IMR-90 (cell line): ENCODE data around the gene TSPAN32. TPM values are rescaled to one million over a fixed set of nuclear protein-coding genes. Genes with fewer than 3 reads are reported as not detected.

Experiments used
- ATAC-seq: fragments of 200-7000 bp; cut with Tn5 transposase; 2 replicates; pipeline ENCODE4 v1.9.1; 2020; ENCODE audit warnings: low read depth, mild to moderate bottlenecking, moderate library complexity
- BruUV-seq: library from RNA; stranded (reverse); fragments of 400-500 nt; replicated peaks from 2 replicates; lab custom pipeline; 2021; lab: Mats Ljungman, UMichigan
- CTCF ChIA-PET: fragments of 300-600 bp; formaldehyde crosslinking; extraction: SDS; loops from one replicate; lab custom pipeline; 2021; ENCODE audit warnings: antibody characterized with exemption; lab: Yijun Ruan, JAX
- POLR2A ChIA-PET: fragments of 300-600 bp; sonication (Branson Sonifier 250); formaldehyde crosslinking; loops from one replicate; lab custom pipeline; 2022; ENCODE audit warnings: antibody characterized with exemption; ENCODE audit not compliant: unreplicated experiment; lab: Charles Lee
- DNase-seq: peaks from one replicate; pipeline ENCODE4 v3.0.0; 2013
- H2AFZ ChIP-seq: replicated peaks from 2 replicates; pipeline ENCODE3; 2013; ENCODE audit warnings: low read length, mild to moderate bottlenecking; ENCODE audit not compliant: poor library complexity
- H2AK5ac ChIP-seq: 2 replicates; pipeline ENCODE4 v1.6.1; 2013; ENCODE audit warnings: low read depth, low read length, inconsistent platforms
- H2AK9ac ChIP-seq: replicated peaks from 2 replicates; pipeline ENCODE3; 2013; ENCODE audit warnings: mild to moderate bottlenecking, low read depth, low read length, moderate library complexity; ENCODE audit not compliant: poor library complexity
- H2BK120ac ChIP-seq: 2 replicates; pipeline ENCODE4 v1.6.1; 2013; ENCODE audit warnings: low read depth, low read length, inconsistent platforms
- H2BK15ac ChIP-seq: 3 replicates; pipeline ENCODE4 v1.6.1; 2013; ENCODE audit warnings: low read depth, low read length, inconsistent platforms
- H2BK20ac ChIP-seq: 2 replicates; pipeline ENCODE4 v1.6.1; 2013; ENCODE audit warnings: low read depth, mild to moderate bottlenecking, inconsistent platforms, low read length, moderate library complexity
- H2BK5ac ChIP-seq: 2 replicates; pipeline ENCODE4 v1.6.1; 2013; ENCODE audit warnings: mild to moderate bottlenecking, low read depth, low read length, inconsistent platforms; ENCODE audit not compliant: poor library complexity, severe bottlenecking
- H3K14ac ChIP-seq: replicated peaks from 2 replicates; pipeline ENCODE4 v1.6.1; 2013; ENCODE audit warnings: low read depth, low read length, inconsistent platforms
- H3K18ac ChIP-seq: 2 replicates; pipeline ENCODE4 v1.6.1; 2013; ENCODE audit warnings: low read depth, low read length, control low read depth
- H3K23ac ChIP-seq: 2 replicates; pipeline ENCODE4 v1.6.1; 2013; ENCODE audit warnings: low read depth, low read length, inconsistent platforms
- H3K27ac ChIP-seq: 2 replicates; pipeline ENCODE4 v1.5.1; 2013; ENCODE audit warnings: mild to moderate bottlenecking, control low read depth, low read length; ENCODE audit not compliant: insufficient read depth
- H3K27me3 ChIP-seq: 2 replicates; pipeline ENCODE4 v1.6.1; 2013; ENCODE audit warnings: low read length; ENCODE audit not compliant: control insufficient read depth, insufficient read depth
- H3K36me3 ChIP-seq: 2 replicates; pipeline ENCODE4 v1.6.1; 2013; ENCODE audit warnings: low read length, mixed read lengths; ENCODE audit not compliant: control insufficient read depth, insufficient read depth
- H3K4ac ChIP-seq: 2 replicates; pipeline ENCODE4 v1.6.1; 2013; ENCODE audit warnings: low read depth, low read length, inconsistent platforms
- H3K4me1 ChIP-seq: 2 replicates; pipeline ENCODE4 v1.6.1; 2013; ENCODE audit warnings: low read length, mixed read lengths; ENCODE audit not compliant: control insufficient read depth, insufficient read depth
- H3K4me2 ChIP-seq: 2 replicates; pipeline ENCODE4 v1.6.1; 2013; ENCODE audit warnings: low read depth, mild to moderate bottlenecking, control low read depth, low read length, moderate library complexity
- H3K4me3 ChIP-seq: 2 replicates; pipeline ENCODE4 v1.5.1; 2013; ENCODE audit warnings: low read depth, mild to moderate bottlenecking, control low read depth, low read length, moderate library complexity; ENCODE audit not compliant: insufficient read depth
- H3K56ac ChIP-seq: 2 replicates; pipeline ENCODE4 v1.6.1; 2013; ENCODE audit warnings: low read length, inconsistent platforms; ENCODE audit not compliant: insufficient read depth; ENCODE audit errors: extremely low read depth
- H3K79me1 ChIP-seq, 2 experiments: 2 replicates each; pipeline ENCODE4 v1.6.1; 2013; ENCODE audit warnings: low read length in 2 of 2, inconsistent platforms in 1 of 2, low read depth in 1 of 2
- H3K9ac ChIP-seq: 2 replicates; pipeline ENCODE4 v1.6.1; 2013; ENCODE audit warnings: low read depth, low read length, control low read depth
- H3K9me1 ChIP-seq: 2 replicates; pipeline ENCODE4 v1.6.1; 2013; ENCODE audit warnings: low read length, inconsistent platforms; ENCODE audit not compliant: insufficient read depth
- H3K9me3 ChIP-seq: 2 replicates; pipeline ENCODE4 v1.6.1; 2013; ENCODE audit warnings: low read length; ENCODE audit not compliant: control insufficient read depth, insufficient read depth
- H4K20me1 ChIP-seq: 2 replicates; pipeline ENCODE4 v1.6.1; 2013; ENCODE audit warnings: low read length, inconsistent platforms; ENCODE audit not compliant: insufficient read depth
- H4K5ac ChIP-seq: 2 replicates; pipeline ENCODE4 v1.6.1; 2013; ENCODE audit warnings: mild to moderate bottlenecking, low read depth, low read length, control low read depth
- H4K8ac ChIP-seq, 2 experiments: 2 replicates each; pipeline ENCODE4 v1.6.1; 2013; ENCODE audit warnings: low read depth in 2 of 2, low read length in 2 of 2, control low read depth in 1 of 2, inconsistent platforms in 1 of 2
- H4K91ac ChIP-seq: 2 replicates; pipeline ENCODE4 v1.6.1; 2013; ENCODE audit warnings: low read depth, low read length, inconsistent platforms; ENCODE audit not compliant: insufficient read depth
- CEBPB ChIP-seq: IDR thresholded peaks from 2 replicates; pipeline ENCODE4 v1.6.1; 2012; ENCODE audit warnings: low read depth, low read length, improper control_type of control experiment
- MAZ ChIP-seq: IDR thresholded peaks from 2 replicates; pipeline ENCODE4 v1.6.1; 2012; ENCODE audit warnings: low read depth, mild to moderate bottlenecking, low read length, improper control_type of control experiment, moderate library complexity, borderline replicate concordance
- RAD21 ChIP-seq: IDR thresholded peaks from 2 replicates; pipeline ENCODE4 v1.6.1; 2012; ENCODE audit warnings: low read length, improper control_type of control experiment
- WGBS, 2 experiments: methylation state at CpG; one replicate each; pipeline versions ENCODE4 v1.1.5 to v1.1.7; 2013; ENCODE audit warnings: missing lambda C conversion rate in 2 of 2; ENCODE audit not compliant: insufficient read length in 1 of 2; ENCODE audit errors: extremely low coverage in 2 of 2; 5-methylcytosine and 5-hydroxymethylcytosine counted together
- dilution Hi-C: fragments of 300-500 bp; cut with HindIII; formaldehyde crosslinking; loops from one replicate; pipeline ENCODE4 v1.14.3; 2018; ENCODE audit warnings: low sequenced_read_pairs; ENCODE audit not compliant: unreplicated experiment
- in situ Hi-C: fragments of 300-500 bp; cut with MboI; formaldehyde crosslinking; loops from 3 replicates; pipeline ENCODE4 v1.14.3; 2019; ENCODE audit warnings: low sequenced_read_pairs, inconsistent platforms, mixed read lengths
- intact Hi-C: fragments of 100-400 bp; cut with micrococcal nuclease; formaldehyde crosslinking; loops from 2 replicates; pipeline ENCODE4 v1.10.0; 2022
- polyA plus RNA-seq, 3 experiments: library from polyadenylated mRNA; depleted of rRNA; stranded (reverse); fragments of >200 nt; gene quantifications; 2 replicates each; pipeline ENCODE4 v1.2.3, GENCODE V29; 2012; ENCODE audit warnings: low replicate concordance in 1 of 3
- total RNA-seq: library from RNA; depleted of rRNA; stranded (reverse); fragments of >200 nt; gene quantifications from 2 replicates; pipeline ENCODE4 v1.2.3, GENCODE V29; 2012

TSPAN32 gene
- total and polyA plus RNA-seq, 2 of the 4 experiments (the other 2 are of a cell fraction), result 0.07 TPM; not detected in 1

DNA sequence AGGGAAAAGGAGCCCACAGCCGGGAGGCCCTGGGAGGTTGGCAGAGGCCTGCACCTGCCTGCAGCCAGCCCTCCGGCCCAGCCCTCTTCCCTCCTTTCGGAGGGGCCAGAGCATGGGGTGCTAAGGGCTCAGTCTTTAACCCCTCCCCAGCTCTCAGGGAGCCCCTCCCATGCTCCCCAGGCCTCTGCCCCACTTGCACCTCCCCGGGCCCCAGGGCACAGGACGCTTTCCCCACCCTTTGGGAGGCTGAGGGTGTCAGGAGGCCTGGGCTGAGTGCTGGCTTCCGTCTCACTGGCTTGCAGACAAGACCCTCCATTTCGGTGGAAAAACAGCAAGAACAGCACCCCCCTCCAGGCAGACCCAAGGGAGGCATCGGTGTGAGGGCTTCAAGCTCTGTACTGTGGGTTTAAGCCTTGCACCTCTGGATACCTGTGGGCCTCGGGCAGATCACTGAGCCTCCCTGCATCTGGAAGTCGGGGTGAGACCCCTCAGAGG is 38.7 kb upstream of the TSPAN32 start:
- Histone ChIP-seq H2AFZ (no peak overlapping the region), H3K23ac (no peak overlapping the region), H3K56ac (no peak overlapping the region), H2AK9ac (no peak overlapping the region), H2AK5ac (no peak overlapping the region), H3K79me1 (no peaks in the 10 kb centered on the region), H4K8ac (no peak overlapping the region), H4K91ac (no peak overlapping the region), H4K20me1 (no peaks in the 10 kb centered on the region), H3K4me3 (no peak overlapping the region), H3K18ac (no peak overlapping the region), H3K9ac (no peak overlapping the region), H2BK5ac (no peak overlapping the region), H2BK120ac (no peak overlapping the region), H3K27me3 (peaks cover 58% of the 10 kb centered on the region), H3K4me1 (no peaks in the 10 kb centered on the region), H2BK15ac (no peak overlapping the region), H3K9me1 (no peaks in the 10 kb centered on the region), H3K14ac (no peak overlapping the region), H3K27ac (no peak overlapping the region), H4K5ac (no peak overlapping the region), H3K4me2 (no peak overlapping the region), H3K36me3 (no peaks in the 10 kb centered on the region), H2BK20ac (no peak overlapping the region), H3K4ac (no peak overlapping the region), H3K9me3 (no peaks in the 10 kb centered on the region)
- in situ Hi-C loops, result no loop called here
- ChIA-PET CTCF (no interaction called here), POLR2A (no interaction called here)
- no TSS peak for BruUV-seq
- ATAC-seq, result no peak
- no peak for DNase-seq
- no peak for TF ChIP-seq MAZ
- no peak for TF ChIP-seq CEBPB
- no peak for TF ChIP-seq RAD21
- no CpG with 5 or more reads among the region's 10 CpGs for WGBS, 2 experiments
- intact Hi-C loops, result no loop called here
- dilution Hi-C loops, result no loop called here
